Measurements from ENCODE around the gene ARAP2.

Gene ARAP2

GRCh38 chr4:36099509-36099908 is 144.8 kb downstream of the ARAP2 start:
- Histone ChIP-seq H3K4me1 (ENCODE audit: insufficient read depth, low read length) (no peaks in the 10 kb centered on the region), H3K9ac (ENCODE audit: low read depth, low read length) (no peak overlapping the region), H3K27me3 (ENCODE audit: insufficient read depth, low read length) (no peaks in the 10 kb centered on the region), H3K4me3 (ENCODE audit: low read length) (no peak overlapping the region), H3K27ac (ENCODE audit: low read depth, low read length) (no peak overlapping the region), H3K9me3 (ENCODE audit: insufficient read depth, low read depth, low read length) (0 out of 2 replicates have a peak, but pooled peaks cover 6% of the 10 kb centered on the region), H3K36me3 (ENCODE audit: insufficient read depth, low read length) (no peaks in the 10 kb centered on the region)
- 99% methylated on average over 3 of the region's 3 CpGs for WGBS

DNA sequence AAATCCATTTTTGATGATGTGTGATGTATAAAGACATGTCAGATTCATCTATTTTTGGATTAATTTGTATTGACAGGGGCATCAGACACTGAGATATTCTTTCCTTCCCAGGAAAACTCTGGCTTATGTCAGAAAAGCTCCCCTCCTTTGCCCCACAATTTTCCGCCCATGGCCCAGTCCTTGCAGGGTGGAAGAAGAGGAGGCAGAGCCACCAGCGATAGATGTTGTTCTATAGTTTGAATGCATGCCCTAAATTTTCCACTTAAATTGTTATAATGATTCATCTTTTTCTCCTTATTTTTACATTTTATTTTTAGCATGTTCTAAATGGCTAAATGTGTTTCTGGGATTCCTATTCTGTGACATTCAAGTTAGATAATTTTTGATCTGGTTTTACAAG is 149.3 kb downstream of the ARAP2 start:
- Histone ChIP-seq H3K27ac (ENCODE audit: low read depth, low read length) (no peak overlapping the region), H3K4me3 (ENCODE audit: low read length) (no peak overlapping the region), H3K36me3 (ENCODE audit: insufficient read depth, low read length) (no peaks in the 10 kb centered on the region), H3K27me3 (ENCODE audit: insufficient read depth, low read length) (no peaks in the 10 kb centered on the region), H3K9ac (ENCODE audit: low read depth, low read length) (no peak overlapping the region), H3K9me3 (ENCODE audit: insufficient read depth, low read depth, low read length) (no peaks in the 10 kb centered on the region), H3K4me1 (ENCODE audit: insufficient read depth, low read length) (no peaks in the 10 kb centered on the region)
- WGBS: 80% methylated on average over 1 of the region's 2 CpGs

GRCh38 chr4:36091997-36092396 is 152.3 kb downstream of the ARAP2 start:
- H3K36me3 ChIP-seq (ENCODE audit: insufficient read depth, low read length): no peaks in the 10 kb centered on the region
- H3K9ac ChIP-seq (ENCODE audit: low read depth, low read length): no peak overlapping the region
- no peak overlapping the region for H3K4me3 ChIP-seq (ENCODE audit: low read length)
- H3K27me3 ChIP-seq (ENCODE audit: insufficient read depth, low read length): no peaks in the 10 kb centered on the region
- no peaks in the 10 kb centered on the region for H3K9me3 ChIP-seq (ENCODE audit: insufficient read depth, low read depth, low read length)
- 97% methylated on average over 7 of the region's 9 CpGs for WGBS
- no peak overlapping the region for H3K27ac ChIP-seq (ENCODE audit: low read depth, low read length)
- H3K4me1 ChIP-seq (ENCODE audit: insufficient read depth, low read length): no peaks in the 10 kb centered on the region

GRCh38 chr4:36088542-36088941 is 155.8 kb downstream of the ARAP2 start:
- Histone ChIP-seq H3K36me3 (ENCODE audit: insufficient read depth, low read length) (no peaks in the 10 kb centered on the region), H3K27me3 (ENCODE audit: insufficient read depth, low read length) (no peaks in the 10 kb centered on the region), H3K9ac (ENCODE audit: low read depth, low read length) (no peak overlapping the region), H3K9me3 (ENCODE audit: insufficient read depth, low read depth, low read length) (no peaks in the 10 kb centered on the region), H3K4me1 (ENCODE audit: insufficient read depth, low read length) (no peaks in the 10 kb centered on the region), H3K4me3 (ENCODE audit: low read length) (no peak overlapping the region), H3K27ac (ENCODE audit: low read depth, low read length) (no peak overlapping the region)
- WGBS: 88% methylated on average over 1 of the region's 1 CpG

- no peak overlapping the region for H3K9ac ChIP-seq (ENCODE audit: low read depth, low read length)
- no peaks in the 10 kb centered on the region for H3K36me3 ChIP-seq (ENCODE audit: insufficient read depth, low read length)
- no peak overlapping the region for H3K4me3 ChIP-seq (ENCODE audit: low read length)
- WGBS: no CpG with 5 or more reads among the region's 1 CpG
- H3K4me1 ChIP-seq (ENCODE audit: insufficient read depth, low read length): no peaks in the 10 kb centered on the region
- H3K27ac ChIP-seq (ENCODE audit: low read depth, low read length): no peak overlapping the region
- H3K9me3 ChIP-seq (ENCODE audit: insufficient read depth, low read depth, low read length): no peaks in the 10 kb centered on the region
- H3K27me3 ChIP-seq (ENCODE audit: insufficient read depth, low read length): no peaks in the 10 kb centered on the region
These were observed 158.0 kb downstream of the ARAP2 start for GRCh38 chr4:36086261-36086786.

GRCh38 chr4:36082817-36083216 is 161.5 kb downstream of the ARAP2 start:
- Histone ChIP-seq H3K4me1 (ENCODE audit: insufficient read depth, low read length) (no peaks in the 10 kb centered on the region), H3K9ac (ENCODE audit: low read depth, low read length) (no peak overlapping the region), H3K9me3 (ENCODE audit: insufficient read depth, low read depth, low read length) (no peaks in the 10 kb centered on the region), H3K27me3 (ENCODE audit: insufficient read depth, low read length) (no peaks in the 10 kb centered on the region), H3K36me3 (ENCODE audit: insufficient read depth, low read length) (no peaks in the 10 kb centered on the region), H3K27ac (ENCODE audit: low read depth, low read length) (no peak overlapping the region), H3K4me3 (ENCODE audit: low read length) (no peak overlapping the region)
- WGBS: 90% methylated on average over 4 of the region's 4 CpGs

DNA sequence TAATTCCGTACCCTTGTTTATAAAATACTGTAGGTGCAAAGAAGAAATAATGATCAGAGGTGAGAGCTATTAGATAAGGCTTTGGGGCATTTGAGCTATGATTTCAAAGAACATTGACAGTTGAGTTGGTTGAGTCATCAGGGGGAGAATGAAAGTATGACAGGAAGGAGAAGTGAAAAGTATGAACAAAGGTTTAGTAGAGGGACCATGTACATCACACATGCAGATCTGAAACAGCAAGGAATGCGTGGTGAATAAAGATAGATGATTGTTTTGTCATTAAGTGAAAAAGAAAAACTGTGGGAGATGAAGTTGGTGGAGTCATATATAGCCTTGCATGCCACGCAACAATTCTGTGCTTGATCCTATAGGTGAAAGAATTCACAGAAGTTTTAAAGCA is 163.1 kb downstream of the ARAP2 start:
- no peaks in the 10 kb centered on the region for H3K27me3 ChIP-seq (ENCODE audit: insufficient read depth, low read length)
- H3K9ac ChIP-seq (ENCODE audit: low read depth, low read length): no peak overlapping the region
- H3K4me1 ChIP-seq (ENCODE audit: insufficient read depth, low read length): no peaks in the 10 kb centered on the region
- H3K4me3 ChIP-seq (ENCODE audit: low read length): no peak overlapping the region
- 96% methylated on average over 3 of the region's 3 CpGs for WGBS
- H3K9me3 ChIP-seq (ENCODE audit: insufficient read depth, low read depth, low read length): no peaks in the 10 kb centered on the region
- no peaks in the 10 kb centered on the region for H3K36me3 ChIP-seq (ENCODE audit: insufficient read depth, low read length)
- H3K27ac ChIP-seq (ENCODE audit: low read depth, low read length): no peak overlapping the region

- WGBS: no CpG with 5 or more reads among the region's 2 CpGs
- no peaks in the 10 kb centered on the region for H3K36me3 ChIP-seq (ENCODE audit: insufficient read depth, low read length)
- H3K4me1 ChIP-seq (ENCODE audit: insufficient read depth, low read length): no peaks in the 10 kb centered on the region
These were observed 164.6 kb downstream of the ARAP2 start for GRCh38 chr4:36079666-36080065.

GRCh38 chr4:36078319-36078718 is 166.0 kb downstream of the ARAP2 start:
- 90% methylated on average over 1 of the region's 4 CpGs for WGBS
- Histone ChIP-seq H3K27me3 (ENCODE audit: insufficient read depth, low read length) (no peaks in the 10 kb centered on the region), H3K9me3 (ENCODE audit: insufficient read depth, low read depth, low read length) (no peaks in the 10 kb centered on the region), H3K4me3 (ENCODE audit: low read length) (no peak overlapping the region), H3K27ac (ENCODE audit: low read depth, low read length) (no peak overlapping the region), H3K4me1 (ENCODE audit: insufficient read depth, low read length) (no peaks in the 10 kb centered on the region), H3K36me3 (ENCODE audit: insufficient read depth, low read length) (no peaks in the 10 kb centered on the region), H3K9ac (ENCODE audit: low read depth, low read length) (no peak overlapping the region)

More at GRCh38 chr4:36079666-36080065, 164.6 kb downstream of the ARAP2 start:
- Histone ChIP-seq H3K4me3 (ENCODE audit: low read length) (no peak overlapping the region), H3K27ac (ENCODE audit: low read depth, low read length) (no peak overlapping the region), H3K9me3 (ENCODE audit: insufficient read depth, low read depth, low read length) (no peaks in the 10 kb centered on the region), H3K27me3 (ENCODE audit: insufficient read depth, low read length) (no peaks in the 10 kb centered on the region), H3K9ac (ENCODE audit: low read depth, low read length) (no peak overlapping the region)

DNA sequence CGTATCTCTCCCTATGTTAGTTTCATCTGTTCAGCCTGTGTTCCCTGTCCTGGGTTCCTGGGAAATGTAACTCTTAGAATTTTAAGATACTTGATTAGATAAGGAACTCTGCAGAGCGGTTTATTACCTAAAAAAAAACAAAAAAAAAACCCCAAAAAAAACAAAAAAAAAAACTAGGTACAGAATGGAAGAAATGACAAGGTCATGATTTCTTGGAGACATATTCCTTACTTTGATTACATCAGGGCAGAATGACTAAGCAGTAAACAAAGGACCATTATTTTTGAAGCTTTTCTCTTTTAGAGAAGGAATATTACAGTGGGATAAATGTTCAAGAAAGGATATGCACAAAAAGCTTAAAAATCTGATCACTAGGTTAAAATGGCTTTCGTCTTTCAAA is 171.8 kb downstream of the ARAP2 start:
- Histone ChIP-seq H3K27me3 (ENCODE audit: insufficient read depth, low read length) (no peaks in the 10 kb centered on the region), H3K36me3 (ENCODE audit: insufficient read depth, low read length) (no peaks in the 10 kb centered on the region), H3K9me3 (ENCODE audit: insufficient read depth, low read depth, low read length) (no peaks in the 10 kb centered on the region), H3K27ac (ENCODE audit: low read depth, low read length) (no peak overlapping the region), H3K9ac (ENCODE audit: low read depth, low read length) (no peak overlapping the region), H3K4me3 (ENCODE audit: low read length) (no peak overlapping the region), H3K4me1 (ENCODE audit: insufficient read depth, low read length) (no peaks in the 10 kb centered on the region)
- WGBS: 96% methylated on average over 2 of the region's 3 CpGs

DNA sequence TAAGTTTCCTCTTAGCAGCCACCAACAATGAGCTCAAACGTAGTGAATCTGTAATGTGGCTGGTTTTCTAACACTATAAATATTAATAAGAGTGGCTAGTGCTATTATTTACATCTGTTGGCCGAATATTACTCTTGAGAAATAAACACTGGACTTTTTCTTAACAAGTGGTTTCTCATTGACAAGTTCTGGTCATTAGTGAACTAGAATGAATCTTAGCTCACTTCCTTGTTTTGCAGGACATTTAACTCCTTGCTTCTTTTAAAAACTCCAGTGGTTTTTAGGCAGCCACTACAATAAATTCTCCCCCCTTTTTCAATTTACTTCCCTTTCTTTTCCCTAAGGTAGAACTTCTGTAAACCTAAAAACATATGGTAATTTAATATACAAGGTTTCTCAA is 177.2 kb downstream of the ARAP2 start:
- Histone ChIP-seq H3K9ac (ENCODE audit: low read depth, low read length) (no peak overlapping the region), H3K4me1 (ENCODE audit: insufficient read depth, low read length) (no peaks in the 10 kb centered on the region), H3K27me3 (ENCODE audit: insufficient read depth, low read length) (no peaks in the 10 kb centered on the region), H3K36me3 (ENCODE audit: insufficient read depth, low read length) (no peaks in the 10 kb centered on the region), H3K9me3 (ENCODE audit: insufficient read depth, low read depth, low read length) (no peaks in the 10 kb centered on the region), H3K27ac (ENCODE audit: low read depth, low read length) (no peak overlapping the region), H3K4me3 (ENCODE audit: low read length) (no peak overlapping the region)
- 100% methylated on average over 1 of the region's 2 CpGs for WGBS

DNA sequence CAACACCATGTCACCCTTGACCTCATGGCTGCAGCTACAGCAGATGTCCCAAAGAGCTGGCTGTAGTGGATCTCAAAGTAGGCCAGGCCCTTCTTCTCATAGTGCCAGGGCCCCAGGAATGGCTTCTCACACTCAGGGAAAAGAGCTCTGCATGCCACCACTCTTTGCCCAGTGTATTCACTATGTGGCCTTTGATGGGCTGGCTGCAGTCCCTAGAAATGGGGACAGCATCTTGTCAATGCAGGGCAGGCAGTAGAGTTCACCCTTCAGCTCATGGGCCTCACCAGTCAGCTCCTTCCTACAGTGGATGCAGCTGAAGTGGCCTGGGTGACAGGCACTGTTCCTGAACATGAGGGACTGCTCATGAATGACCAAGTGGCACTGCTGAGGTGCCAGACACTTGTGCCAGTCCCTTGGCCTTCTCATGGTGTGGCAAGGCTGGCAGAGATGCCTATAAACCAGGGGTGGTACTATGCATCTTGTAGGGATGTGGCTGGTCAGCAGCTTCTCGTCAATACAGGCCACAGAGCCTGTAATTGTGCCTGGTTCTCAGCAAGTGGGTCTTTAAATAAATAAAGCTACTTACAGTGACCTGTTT is 178.9 kb downstream of the ARAP2 start:
- no peaks in the 10 kb centered on the region for H3K4me1 ChIP-seq (ENCODE audit: insufficient read depth, low read length)
- WGBS: 90% methylated on average over 1 of the region's 1 CpG
- no peaks in the 10 kb centered on the region for H3K36me3 ChIP-seq (ENCODE audit: insufficient read depth, low read length)
- H3K27me3 ChIP-seq (ENCODE audit: insufficient read depth, low read length): no peaks in the 10 kb centered on the region
- H3K9ac ChIP-seq (ENCODE audit: low read depth, low read length): no peak overlapping the region
- no peak overlapping the region for H3K27ac ChIP-seq (ENCODE audit: low read depth, low read length)
- H3K4me3 ChIP-seq (ENCODE audit: low read length): no peak overlapping the region
- no peaks in the 10 kb centered on the region for H3K9me3 ChIP-seq (ENCODE audit: insufficient read depth, low read depth, low read length)

Data from HUES64 (cell line).